SIG-M5 treated with dmso at 0.1 percent for 504 hours (cell line): ENCODE data around the gene ONECUT2.
"Not testable (repeated sequence)": the region's sequence is repeated elsewhere in the genome, so short reads cannot be mapped to it uniquely, and the experiment has no call there.

Source experiments
- DNase-seq: peaks from one replicate; lab custom pipeline; 2025; ENCODE audit not compliant: unreplicated experiment; lab: John Stamatoyannopoulos, UW

Gene ONECUT2

DNA sequence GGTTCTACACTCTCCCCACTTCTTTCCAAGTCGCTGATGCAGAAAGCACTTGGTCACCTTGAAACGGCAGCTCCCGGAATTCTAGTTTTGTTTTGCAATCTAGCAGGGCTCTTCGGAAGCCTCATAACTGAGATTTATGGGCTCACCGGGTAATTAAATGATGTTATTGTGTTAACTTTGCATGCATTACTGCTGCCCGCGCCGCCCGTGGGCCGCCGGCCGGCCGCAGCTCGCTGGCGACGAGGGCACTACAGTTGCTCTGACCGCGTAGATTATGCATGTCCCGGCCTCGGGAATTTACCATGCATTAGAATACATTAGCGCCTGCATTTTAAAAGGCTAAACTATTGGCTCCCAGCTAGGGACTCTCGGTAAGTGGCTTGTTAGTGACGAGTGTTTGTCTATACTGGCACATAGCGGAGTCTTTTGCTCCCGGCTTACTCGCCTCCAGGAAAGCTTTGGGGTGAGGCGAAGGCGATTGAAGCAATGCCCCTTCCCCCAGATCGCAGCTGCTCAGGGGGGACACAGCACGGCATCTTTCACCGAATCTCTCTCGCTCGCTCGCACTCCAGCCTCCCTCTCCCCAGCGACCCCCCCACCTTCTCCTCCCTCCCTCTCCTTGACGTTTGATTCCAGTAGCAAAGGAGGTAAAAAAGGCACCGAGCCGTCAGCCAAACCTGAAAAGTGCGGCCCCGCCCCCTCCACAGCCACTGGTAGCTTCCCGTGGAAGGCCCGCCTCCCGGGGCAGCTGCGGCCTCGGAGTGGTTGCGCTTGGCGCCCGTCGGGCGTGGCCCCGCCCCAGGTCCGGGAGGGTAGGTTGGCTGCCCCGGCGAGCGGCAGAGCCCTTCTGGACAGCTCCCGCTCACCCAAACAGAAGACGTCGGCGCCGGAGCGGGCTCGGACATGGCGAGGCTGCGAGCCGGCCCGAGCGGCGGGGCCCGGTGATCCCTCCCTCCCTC, at the start of gene ONECUT2:
TSS of gene ONECUT2 (plus strand) at position 839 of the 959 bp plus-strand sequence. CDS start 343 bp downstream, outside the sequence.
- DNase-seq: peak; percentile 87

DNA sequence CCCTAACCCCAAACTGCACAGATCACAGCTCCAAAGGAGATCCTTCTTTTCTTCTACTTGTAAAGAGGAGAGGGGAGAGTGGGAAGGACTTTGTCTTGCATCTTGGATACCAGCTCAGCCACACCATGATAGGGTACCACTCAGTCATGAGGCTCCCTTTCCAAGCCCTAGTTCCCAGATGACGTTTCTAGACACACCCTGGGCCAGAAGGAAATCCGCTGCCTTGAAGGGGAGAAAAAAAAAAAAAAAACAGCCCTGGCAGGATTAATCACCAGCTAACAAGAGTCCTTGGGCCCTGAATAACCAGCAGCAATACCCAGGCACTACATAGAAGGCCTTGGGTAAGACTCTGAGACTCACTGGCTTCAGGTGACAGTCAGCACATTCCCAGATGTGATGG, 45.9 kb upstream of the ONECUT2 start:
- no peak for DNase-seq

DNA sequence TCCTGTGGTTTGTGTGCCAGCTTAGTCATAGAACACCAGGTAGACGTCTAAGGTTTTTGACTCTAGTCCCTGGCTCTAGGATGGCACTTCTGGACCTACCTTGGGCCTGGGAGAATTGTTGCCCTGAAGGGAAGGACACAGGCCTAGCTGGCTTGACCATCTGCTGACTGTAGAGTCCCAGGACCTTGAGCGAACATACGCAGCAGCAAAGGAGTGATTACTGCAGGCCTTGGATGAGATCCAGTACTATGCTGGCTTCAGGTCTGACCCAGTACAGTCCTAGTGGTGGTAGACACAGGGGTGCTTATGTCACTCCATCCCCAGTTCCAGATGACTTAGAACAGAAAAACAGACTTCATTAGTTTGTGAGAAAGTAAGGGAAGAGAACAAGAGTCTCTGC, 45.1 kb upstream of the ONECUT2 start:
- no peak for DNase-seq

DNA sequence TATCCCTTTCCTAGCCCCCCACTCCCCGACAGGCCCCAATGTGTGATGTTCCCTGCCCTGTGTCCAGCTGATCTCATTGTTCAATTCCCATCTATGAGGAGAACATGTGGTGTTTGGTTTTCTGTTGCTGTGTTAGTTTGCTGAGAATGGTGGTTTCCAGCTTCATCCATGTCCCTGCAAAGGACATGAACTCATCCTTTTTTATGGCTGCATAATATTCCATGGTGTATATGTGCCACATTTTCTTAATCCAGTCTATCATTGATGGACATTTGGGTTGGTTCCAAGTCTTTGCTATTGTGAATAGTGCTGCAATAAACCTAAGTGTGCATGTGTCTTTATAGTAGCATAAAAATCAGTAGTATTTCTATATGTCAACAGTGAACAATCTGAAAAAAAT, 40.4 kb upstream of the ONECUT2 start:
- DNase-seq: not testable (repeated sequence)

DNA sequence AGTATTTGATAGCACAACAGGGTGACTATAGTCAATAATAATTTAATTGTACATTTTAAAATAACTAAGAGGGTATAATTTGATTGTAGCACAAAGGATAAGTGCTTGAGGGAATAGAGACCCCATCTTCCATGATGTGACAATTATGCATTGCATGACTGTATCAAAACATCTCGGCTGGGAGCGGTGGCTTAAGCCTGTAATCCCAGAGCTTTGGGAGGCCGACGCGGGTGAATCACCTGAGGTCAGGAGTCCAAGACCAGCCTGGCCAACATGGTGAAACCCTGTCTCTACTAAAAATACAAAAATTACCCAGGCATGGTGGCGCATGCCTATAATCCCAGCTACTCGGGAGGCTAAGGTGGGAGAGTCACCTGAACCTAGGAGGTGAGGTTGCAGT, 38.3 kb upstream of the ONECUT2 start:
- DNase-seq: not testable (repeated sequence)

DNA sequence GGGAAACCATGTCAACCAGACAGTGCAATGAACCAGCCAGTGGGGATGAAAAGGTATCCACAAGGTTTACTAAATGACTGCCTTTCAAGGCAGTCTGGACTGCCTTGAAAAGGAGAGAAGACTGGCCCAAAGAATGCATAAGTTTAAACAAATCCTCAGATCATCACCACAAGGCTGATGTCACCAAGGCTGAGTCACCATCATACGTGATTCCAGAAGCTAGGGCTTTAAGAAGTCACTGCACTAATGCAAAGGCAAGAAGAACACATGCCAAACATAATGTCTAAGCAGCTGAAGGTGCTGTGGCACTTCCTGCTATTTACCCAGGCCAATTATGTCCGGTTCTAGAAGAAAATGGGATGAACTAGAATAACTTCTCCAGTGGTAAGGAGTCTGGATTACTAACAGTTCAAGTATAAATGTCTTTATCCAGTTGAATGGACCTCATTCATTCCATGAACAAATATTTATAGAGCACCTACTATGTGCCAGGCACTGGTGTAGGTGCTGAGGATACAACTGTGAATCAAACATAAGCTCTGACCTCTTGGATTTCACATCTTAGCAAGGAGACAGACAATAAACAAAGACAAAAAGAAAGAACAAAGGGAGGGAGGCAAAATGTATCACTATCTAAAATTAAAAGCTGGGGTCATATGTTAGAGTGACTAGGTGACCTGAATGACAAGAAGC, 37.6 kb upstream of the ONECUT2 start:
- DNase-seq: no peak

DNA sequence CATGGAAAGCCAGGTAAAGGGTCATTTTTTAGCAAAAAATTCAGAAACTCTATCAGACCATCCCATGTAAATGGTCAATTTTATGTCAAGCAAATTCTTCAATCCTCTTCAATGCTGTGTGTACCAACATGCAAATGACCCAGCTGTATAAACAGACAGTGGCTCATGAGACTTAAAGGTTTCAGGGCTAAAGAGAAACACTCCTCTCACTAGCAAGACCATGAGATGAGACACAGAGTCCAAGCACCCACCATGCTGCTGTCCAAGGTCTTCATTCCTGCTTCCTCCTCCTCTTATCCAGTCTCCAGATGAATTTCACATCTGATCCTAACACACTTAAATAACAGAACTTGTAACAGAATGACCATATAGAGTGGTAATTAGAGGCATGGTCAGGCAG, 30.8 kb upstream of the ONECUT2 start:
- no peak for DNase-seq

DNA sequence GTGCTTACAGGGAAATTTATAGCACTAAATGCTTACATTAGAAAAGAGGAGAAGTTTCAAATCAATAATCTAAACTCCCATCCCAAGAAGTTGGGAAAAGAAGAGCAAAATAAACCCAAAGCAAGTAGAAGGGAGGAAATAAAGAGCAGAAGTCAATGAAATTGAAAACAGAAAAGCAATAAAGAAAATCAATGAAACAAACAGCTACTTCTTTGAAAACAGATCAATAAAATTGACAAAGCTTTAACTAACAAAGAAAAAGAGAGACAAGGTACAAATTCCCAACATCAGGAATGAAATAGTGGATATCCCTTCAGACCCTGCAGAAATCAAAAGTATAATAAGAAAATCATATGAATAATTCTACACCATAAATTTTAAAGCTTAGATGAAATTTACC, 25.5 kb upstream of the ONECUT2 start:
- no peak for DNase-seq

DNA sequence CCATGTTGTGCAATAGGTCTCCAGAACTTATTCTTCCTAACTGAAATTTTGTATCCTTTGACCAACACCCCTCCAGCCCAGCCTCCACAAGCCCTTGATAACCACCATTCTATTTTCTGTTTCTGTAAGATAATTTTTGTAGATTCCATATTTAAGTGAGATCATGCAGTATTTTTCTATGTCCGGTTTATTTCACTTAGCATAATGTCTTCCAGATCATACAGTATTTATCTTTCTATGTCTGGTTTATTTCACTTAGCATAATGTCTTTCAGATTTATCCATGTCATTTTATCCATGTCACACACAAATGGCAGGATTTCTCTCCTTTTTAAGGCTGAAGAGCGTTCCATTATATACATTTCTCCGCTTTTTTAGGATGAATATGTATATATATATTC, 24.4 kb upstream of the ONECUT2 start:
- no peak for DNase-seq

DNA sequence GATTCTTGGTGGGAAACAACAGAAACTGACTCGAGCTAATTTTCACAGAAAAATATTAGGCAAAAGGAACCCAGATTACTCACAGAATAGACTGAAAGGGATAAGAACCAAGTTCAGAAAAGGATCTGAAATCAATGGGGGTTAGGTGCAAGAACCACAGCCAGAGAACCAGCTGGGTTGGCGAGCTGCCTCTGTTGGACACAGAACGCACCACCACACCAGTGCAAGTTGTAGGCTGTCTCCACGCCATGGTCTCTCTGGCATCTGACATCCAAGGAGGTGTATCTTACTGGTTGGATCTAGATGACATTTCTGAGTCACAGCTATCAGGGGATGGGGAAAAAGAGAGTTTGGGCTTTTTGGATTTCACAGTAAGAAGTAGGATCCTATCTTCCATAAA, 18.6 kb upstream of the ONECUT2 start:
- no peak for DNase-seq

DNA sequence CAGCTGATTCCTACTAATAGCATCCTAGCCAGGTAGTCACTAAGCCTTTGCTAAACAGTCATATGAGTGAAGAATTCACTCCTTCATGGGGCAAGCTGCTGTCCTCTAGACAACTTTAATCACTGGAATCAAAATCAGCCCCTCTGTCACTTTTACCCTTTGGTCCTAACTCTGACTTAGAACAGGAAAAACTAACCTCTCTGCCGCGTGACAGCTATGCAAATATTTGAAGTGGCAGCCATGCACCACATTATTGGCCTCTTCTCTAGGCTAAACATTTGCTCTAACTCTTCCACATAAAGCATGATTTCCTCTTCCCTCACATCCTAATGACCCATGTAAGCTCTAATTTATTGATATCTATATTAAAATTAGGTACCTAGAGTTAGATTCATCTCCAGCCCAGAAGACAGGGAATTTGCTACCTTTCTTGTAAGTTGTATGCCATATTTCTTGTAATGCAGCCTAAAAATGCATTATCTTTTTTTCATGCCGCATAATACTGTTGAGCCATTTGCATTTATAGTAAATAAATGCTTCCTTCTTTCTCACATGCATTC, 12.8 kb upstream of the ONECUT2 start:
- DNase-seq: no peak

DNA sequence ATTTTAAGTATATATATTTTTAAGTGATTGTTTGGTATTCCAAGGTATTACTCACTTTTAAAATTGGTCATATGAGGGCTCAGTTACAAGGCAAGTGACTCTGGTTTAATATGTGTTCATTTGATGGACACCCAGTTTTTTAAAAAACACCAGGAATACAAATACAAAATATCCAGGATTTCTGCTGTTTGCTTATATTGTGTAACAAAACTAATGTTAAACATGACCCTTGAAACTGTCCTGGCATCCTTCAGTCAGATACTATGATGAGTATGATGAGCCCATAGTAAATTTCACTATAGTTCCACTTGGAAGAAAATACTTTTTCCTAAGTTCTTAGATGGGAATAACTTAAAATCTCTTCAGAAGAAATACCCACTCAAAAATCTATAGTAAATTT, 11.4 kb upstream of the ONECUT2 start:
- no peak for DNase-seq

DNA sequence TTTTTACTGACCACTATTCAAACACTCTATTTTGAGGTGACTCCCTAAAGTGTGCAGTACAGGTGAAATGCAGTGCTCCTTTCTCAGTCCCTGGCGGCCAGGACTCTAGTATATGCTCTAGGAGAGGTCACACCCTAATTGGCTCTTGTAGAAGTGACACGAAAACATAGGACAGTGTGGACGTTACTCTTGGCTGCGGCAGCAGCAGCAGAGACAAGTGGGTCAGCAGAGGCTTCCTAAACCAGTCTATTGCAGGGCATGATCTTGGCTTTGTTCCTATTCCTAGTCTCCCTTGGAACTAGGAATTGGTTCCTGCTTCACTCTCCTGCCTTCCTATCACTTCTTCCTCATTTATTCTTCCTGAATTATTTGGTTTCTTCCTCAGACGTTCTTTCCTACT, 10.1 kb upstream of the ONECUT2 start:
- no peak for DNase-seq

DNA sequence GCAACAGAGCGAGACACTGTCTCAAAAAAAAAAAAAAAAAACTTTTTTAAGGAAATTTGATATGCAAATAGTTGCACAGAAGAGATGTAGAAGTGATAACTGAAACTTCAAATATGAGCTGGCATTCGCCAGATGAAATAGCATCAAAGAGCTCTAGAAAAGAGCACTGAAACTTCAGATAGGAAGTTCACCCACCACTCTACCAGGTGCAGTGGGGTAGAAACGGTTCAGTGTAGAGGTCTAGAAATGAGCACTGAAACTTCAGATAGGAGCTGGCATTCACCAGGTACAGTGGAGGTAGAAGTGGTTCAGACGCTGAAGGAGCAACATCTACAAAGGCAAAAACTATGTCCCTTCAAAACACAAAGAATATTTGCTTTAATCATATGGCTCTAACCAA, 9.0 kb upstream of the ONECUT2 start:
- no peak for DNase-seq

DNA sequence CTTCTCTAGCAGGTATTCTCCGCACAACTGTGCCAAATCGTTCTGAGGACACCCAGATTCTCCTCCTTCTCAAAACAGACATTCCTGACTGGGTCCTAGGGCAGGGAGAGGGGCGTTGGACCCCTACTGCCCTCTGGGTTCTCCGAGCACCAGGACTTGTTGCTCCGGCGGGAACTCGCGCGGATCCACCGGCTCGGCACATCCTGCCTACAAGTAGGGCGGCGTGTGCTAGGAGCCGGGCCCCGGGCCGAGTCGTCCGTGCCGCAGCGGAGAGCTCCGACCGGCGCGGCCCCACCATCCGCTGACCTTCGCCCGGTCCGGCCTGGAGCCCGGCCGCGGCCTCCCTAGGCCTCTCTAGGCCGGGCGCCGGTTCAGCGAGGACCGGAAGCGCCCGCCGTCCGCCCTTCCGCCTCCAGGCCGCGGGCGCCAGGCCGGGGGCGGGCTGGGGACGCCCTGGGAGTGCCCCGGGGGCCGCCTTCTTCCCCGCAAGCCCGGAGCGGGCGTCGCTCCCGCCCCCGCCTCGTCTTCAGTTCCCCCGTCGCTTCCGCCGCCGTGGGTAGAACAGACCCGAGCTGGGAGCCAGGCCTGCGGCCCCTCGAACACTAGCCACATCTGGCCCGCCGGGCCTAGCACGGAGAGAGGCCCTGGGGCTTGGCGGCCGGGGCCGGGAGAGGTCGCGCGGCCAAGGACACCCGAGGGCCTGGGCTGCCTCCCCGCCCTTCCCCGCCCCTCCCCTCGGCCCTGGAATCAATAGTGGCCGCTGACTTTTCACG, 7.6 kb upstream of the ONECUT2 start:
- no peak for DNase-seq

DNA sequence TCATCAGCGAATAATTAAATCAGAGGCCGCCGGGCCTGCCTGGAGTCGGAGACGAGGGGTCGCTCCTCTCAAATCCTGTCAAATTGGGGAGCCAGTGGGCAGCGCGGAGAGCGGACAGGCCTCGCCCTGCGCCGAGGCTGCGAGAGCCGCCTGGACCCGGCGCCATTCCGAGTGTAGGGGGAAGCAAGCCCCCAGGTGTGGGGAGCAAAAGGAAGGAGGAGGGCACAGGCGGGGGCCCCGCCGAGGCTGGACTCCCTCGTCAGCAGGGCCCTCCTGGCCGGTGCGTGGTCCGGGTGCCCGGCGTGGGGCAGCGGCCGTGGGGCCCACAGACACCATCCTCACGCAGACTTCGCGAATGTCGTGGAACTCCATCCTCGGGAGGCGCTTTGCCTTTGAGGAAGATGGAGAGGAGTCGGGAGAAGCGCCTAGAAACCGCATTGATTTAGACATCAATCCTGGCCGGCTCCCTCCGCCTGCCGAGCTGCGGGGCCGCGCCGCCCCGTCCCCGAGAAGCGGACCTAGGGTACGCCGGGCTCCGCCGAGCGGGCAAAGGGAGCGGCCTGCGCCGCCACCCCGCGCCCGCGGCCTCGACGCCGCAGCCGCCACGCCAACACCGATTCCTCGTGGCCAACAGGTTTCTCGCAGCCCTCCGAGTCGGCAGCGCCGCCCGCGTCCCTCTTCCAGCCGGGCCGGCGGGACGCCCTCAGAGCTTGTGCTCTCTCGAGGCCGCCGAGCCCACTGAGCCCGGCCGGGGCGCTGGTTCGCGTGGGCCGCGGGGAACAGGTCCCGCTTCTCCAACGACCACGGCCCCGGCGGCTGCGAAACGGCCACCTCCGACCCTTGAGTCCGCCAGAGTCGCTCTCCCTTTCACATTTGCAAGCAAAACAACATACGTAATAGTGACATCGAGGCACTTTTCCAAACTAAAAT, 6.7 kb upstream of the ONECUT2 start:
- DNase-seq: no peak

DNA sequence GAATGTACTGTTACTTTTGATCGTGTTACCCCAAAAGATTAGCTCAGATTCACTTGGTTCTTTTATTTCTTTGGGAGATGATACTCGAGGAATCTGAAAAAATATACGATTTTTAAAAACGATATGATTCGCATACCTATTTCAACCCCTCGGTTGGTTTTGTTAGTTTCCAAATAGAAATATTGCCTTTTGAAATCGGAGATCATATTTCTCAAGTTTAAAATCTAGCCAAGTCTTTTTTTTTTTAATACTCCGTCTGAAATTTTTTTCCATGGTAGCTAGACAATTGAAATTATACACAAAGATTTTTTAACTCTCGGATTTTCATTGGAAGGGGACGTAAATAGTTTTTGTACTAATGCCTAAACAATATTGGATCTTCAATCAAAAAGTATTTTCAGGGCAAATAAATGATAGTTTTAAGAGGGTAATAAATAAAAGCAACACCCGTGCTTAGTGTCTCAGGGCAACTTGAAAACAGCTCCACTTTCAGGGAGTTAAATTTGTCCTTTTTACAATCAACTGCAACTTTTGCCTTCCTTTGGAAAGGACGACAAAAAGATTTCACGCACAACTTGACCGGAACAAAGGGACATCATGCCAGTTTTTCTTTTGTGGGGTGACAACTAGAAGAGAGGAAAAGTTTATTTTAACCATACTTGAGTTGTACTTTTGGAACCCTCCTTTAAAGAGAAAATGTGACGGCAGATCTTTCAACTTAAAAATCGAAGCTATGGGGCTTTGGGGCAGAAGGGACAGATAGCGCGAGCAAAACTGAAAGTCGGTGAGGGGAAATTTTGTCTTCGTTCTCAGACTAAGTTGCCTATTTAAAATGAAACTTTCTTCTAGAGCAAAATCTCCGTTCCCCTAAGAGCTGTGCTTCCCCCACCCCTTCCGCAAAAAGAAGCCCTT, 5.8 kb upstream of the ONECUT2 start:
- DNase-seq: no peak

DNA sequence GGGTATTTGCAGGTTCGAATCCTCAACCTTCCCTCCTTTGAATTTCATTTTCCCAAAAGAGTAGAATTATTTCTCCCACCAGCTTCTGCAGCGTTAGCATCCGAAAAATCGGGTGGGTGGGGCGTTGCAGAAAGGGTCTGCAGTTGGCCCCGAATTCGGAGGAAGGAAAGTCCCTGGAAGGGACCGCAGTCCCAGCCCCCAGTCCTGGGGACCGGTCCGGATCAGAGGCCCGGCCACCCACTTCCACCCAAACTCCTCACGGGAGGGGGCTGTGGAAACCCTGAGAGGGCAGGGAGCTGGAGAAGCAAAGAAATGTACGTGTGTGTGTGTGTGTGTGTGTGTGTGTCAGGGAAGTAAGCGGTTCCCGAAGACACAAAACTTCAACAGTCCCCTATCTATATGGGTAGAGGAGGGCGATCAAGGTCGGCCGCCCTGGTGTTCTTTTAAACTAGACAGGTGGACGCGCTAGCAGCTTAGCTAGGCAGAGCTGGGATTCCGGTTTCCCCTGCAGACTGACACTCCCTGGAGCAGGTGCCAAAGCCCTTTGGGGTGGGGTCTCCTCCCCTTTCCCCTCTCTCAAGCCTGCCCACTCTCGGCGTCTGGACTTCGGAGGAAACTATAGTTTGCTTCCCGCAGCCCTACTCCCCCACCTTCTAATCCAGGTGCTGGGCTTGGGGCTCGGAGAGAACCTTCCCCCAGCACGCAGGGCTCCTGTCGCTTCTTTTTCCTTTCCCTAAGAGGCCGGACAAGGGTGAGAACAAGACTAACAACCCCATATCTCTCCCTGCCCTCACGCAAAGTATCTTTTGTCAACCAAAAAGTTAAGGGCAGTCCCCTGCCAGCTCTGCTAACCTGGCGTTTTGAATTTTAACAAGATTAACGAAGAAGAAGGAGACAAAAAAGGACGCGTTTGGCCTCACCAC, 4.8 kb upstream of the ONECUT2 start:
- DNase-seq: no peak
